HepG2 (cell line): ENCODE measurements around the gene GPN2. TPM values are rescaled to one million over a fixed set of nuclear protein-coding genes. Genes with fewer than 3 reads are reported as not detected.

ENCODE experiments used
- CCAR2 ChIP-seq: fragments of 200-400 bp; formaldehyde crosslinking; optimal IDR thresholded peaks from 2 replicates; pipeline ENCODE3; 2018; ENCODE audit warnings: low read depth, mild to moderate bottlenecking, low read length, moderate library complexity
- ELF1 ChIP-seq: sonication (generic); formaldehyde crosslinking; IDR thresholded peaks from 2 replicates; pipeline ENCODE4 v1.4.0; 2020; ENCODE audit warnings: missing genetic modification reagents
- GATAD1 ChIP-seq: IDR thresholded peaks from 2 replicates; pipeline ENCODE4 v1.6.1; 2016; ENCODE audit warnings: missing genetic modification reagents, missing compliant biosample characterization
- JARID2 ChIP-seq: sonication (generic); formaldehyde crosslinking; IDR thresholded peaks from 2 replicates; pipeline ENCODE4 v1.8.1; 2023; ENCODE audit warnings: missing genetic modification reagents, inconsistent platforms; ENCODE audit not compliant: insufficient replicate concordance
- MED8 ChIP-seq: sonication (generic); formaldehyde crosslinking; IDR thresholded peaks from 2 replicates; pipeline ENCODE4 v1.8.1; 2023; ENCODE audit warnings: mild to moderate bottlenecking, missing genetic modification reagents; ENCODE audit not compliant: insufficient replicate concordance
- RFXAP ChIP-seq: sonication (generic); formaldehyde crosslinking; IDR thresholded peaks from 2 replicates; pipeline ENCODE4 v1.4.0; 2020; ENCODE audit warnings: missing genetic modification reagents, borderline replicate concordance
- SOX13 ChIP-seq, 3 experiments: fragments of 450-650 bp in 1 of 3; sonication (generic) in 1 of 3; formaldehyde crosslinking in 1 of 3; IDR thresholded peaks in 2 of 3; conservative IDR thresholded peaks in 1 of 3; 2 replicates each; pipeline versions ENCODE4 v1.5.0 to v1.6.1; 2016 to 2020; ENCODE audit warnings: antibody characterized with exemption in 1 of 3, mild to moderate bottlenecking in 1 of 3, missing compliant biosample characterization in 1 of 3, missing genetic modification reagents in 1 of 3, moderate library complexity in 1 of 3
- TAF1 ChIP-seq: sonication (generic); formaldehyde crosslinking; IDR thresholded peaks from 2 replicates; pipeline ENCODE4 v1.4.0; 2020; ENCODE audit warnings: missing genetic modification reagents
- ZNF121 ChIP-seq: sonication (generic); formaldehyde crosslinking; IDR thresholded peaks from 2 replicates; pipeline ENCODE4 v1.5.0; 2020; ENCODE audit warnings: mild to moderate bottlenecking, missing genetic modification reagents
- ZNF451 ChIP-seq: sonication (generic); formaldehyde crosslinking; IDR thresholded peaks from 2 replicates; pipeline ENCODE4 v1.5.0; 2020; ENCODE audit warnings: mild to moderate bottlenecking, missing genetic modification reagents
- ZNF556 ChIP-seq: sonication (generic); formaldehyde crosslinking; IDR thresholded peaks from 2 replicates; pipeline ENCODE4 v1.4.0; 2020; ENCODE audit warnings: mild to moderate bottlenecking, missing genetic modification reagents, borderline replicate concordance
- ZNF749 ChIP-seq: sonication (generic); formaldehyde crosslinking; IDR thresholded peaks from 2 replicates; pipeline ENCODE4 v1.8.0; 2022; ENCODE audit warnings: mild to moderate bottlenecking, missing genetic modification reagents, moderate library complexity, borderline replicate concordance
- ZNF850 ChIP-seq: sonication (generic); formaldehyde crosslinking; conservative IDR thresholded peaks from 2 replicates; pipeline ENCODE4 v1.9.0; 2021; ENCODE audit warnings: mild to moderate bottlenecking, missing genetic modification reagents
- polyA plus RNA-seq, 8 experiments: library from polyadenylated mRNA; depleted of rRNA in 3 of 8; stranded (reverse) in 7 of 8; unstranded in 1 of 8; fragments of >200 nt; fragmentation: Illumina TruSeq in 4 of 8; extraction: Trizol in 4 of 8; gene quantifications; 2 replicates each; pipeline versions ENCODE4 v1.2.1 to v1.2.3, GENCODE V29; 2011 to 2016; ENCODE audit warnings: low read depth in 4 of 8, missing spikeins in 1 of 8, mixed read lengths in 1 of 8; ENCODE audit not compliant: insufficient read depth in 1 of 8
- total RNA-seq, 5 experiments: library from RNA; depleted of rRNA; stranded (reverse); fragments of >200 nt; fragmentation: Illumina TruSeq; extraction: Trizol; gene quantifications; 2 replicates each; pipeline ENCODE4 v1.2.3, GENCODE V29; 2016; ENCODE audit warnings: low read depth in 1 of 5
- TF ChIP-seq, protein P1 (sequence below): sonication (generic); formaldehyde crosslinking; IDR thresholded peaks from 2 replicates; pipeline ENCODE4 v1.5.1; 2020; ENCODE audit warnings: mild to moderate bottlenecking, missing genetic modification reagents, moderate library complexity
- TF ChIP-seq, protein P2 (sequence below): sonication (generic); formaldehyde crosslinking; IDR thresholded peaks from 2 replicates; pipeline ENCODE4 v1.4.0; 2020; ENCODE audit warnings: missing genetic modification reagents
- TF ChIP-seq, protein P3 (sequence below): sonication (generic); formaldehyde crosslinking; IDR thresholded peaks from 2 replicates; pipeline ENCODE4 v1.4.0; 2020; ENCODE audit warnings: missing genetic modification reagents

GPN2 gene
- total and polyA plus RNA-seq, 2 of the 13 experiments (the other 11 are each of a cell fraction or from before 2014, with no cell fraction given): 19.3 to 38.9 TPM

DNA sequence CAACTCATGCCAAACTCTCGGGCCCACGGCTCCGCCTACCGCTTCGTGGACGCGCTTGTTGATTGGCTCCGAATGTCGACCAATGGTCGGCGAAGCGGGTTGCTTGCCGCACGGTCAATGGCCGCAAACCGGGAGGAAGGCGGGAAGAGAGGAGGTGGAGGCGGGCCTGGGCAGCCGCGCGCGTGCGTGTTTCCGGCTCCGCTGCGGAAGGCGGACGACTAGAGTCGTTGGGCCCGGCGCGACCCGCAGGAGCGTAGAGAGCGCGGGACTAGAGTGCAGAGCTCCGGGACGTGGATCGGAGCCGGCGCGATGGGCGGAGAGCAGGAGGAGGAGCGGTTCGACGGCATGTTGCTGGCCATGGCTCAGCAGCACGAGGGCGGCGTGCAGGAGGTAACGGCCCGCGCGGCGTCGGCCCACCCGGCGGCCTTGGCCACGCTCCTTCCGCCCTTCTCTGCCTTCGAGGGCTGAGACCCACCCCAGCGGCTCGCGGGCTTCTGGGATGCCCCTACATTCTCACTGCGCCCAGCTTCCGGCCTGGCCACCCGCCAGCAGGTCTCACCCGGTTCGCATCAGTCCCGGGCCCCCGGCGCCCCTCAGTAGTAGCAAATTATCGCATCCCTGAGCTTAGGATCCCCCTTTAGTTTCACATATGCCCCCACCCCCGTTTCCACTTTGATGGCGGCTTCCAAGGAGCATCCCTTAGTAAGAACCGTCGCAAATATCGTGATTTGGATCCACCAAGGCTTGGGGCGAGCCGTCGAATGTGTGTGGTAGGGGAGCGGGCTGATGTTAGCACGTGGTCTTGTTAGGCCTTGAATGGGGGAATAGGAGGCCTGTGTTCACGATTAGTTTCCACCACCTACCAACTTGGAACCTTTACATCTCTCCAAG lies 31.7 kb upstream of the GPN2 start, which contains the start of gene NUDC (continued):
- TF ChIP-seq JARID2 (no peak), GATAD1 (peak; percentile 93), MED8 (CRISPR knock-in tag) (peak; percentile 63), ZNF121 (CRISPR knock-in tag) (0 out of 2 replicates have a peak, but pooled peaks have one; percentile 39), ZNF850 (CRISPR knock-in tag) (no peak), TAF1 (CRISPR knock-in tag) (peak; percentile 95), SOX13 (IDR thresholded peaks at IDR 0.05) (no peak; the same call in 1 of the 2 replicates), SOX13 (CRISPR knock-in tag; conservative IDR thresholded peaks at IDR 0.05 in 1 of 2, IDR thresholded peaks at IDR 0.05 in 1 of 2) (no peak), ZNF451 (CRISPR knock-in tag) (peak; percentile 68; the same call in 1 of the 2 replicates), CCAR2 (no peak), ELF1 (CRISPR knock-in tag) (peak; percentile 83), ZNF749 (0 out of 2 replicates have a peak, but pooled peaks have one; percentile 82), RFXAP (CRISPR knock-in tag) (no peak; the same call in 1 of the 2 replicates), ZNF556 (CRISPR knock-in tag) (no peak)
- TF ChIP-seq, protein P1, sequence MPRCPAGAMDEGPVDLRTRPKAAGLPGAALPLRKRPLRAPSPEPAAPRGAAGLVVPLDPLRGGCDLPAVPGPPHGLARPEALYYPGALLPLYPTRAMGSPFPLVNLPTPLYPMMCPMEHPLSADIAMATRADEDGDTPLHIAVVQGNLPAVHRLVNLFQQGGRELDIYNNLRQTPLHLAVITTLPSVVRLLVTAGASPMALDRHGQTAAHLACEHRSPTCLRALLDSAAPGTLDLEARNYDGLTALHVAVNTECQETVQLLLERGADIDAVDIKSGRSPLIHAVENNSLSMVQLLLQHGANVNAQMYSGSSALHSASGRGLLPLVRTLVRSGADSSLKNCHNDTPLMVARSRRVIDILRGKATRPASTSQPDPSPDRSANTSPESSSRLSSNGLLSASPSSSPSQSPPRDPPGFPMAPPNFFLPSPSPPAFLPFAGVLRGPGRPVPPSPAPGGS (CRISPR knock-in tag): peak; percentile 89; the same call in 1 of the 2 replicates
- TF ChIP-seq, protein P2, sequence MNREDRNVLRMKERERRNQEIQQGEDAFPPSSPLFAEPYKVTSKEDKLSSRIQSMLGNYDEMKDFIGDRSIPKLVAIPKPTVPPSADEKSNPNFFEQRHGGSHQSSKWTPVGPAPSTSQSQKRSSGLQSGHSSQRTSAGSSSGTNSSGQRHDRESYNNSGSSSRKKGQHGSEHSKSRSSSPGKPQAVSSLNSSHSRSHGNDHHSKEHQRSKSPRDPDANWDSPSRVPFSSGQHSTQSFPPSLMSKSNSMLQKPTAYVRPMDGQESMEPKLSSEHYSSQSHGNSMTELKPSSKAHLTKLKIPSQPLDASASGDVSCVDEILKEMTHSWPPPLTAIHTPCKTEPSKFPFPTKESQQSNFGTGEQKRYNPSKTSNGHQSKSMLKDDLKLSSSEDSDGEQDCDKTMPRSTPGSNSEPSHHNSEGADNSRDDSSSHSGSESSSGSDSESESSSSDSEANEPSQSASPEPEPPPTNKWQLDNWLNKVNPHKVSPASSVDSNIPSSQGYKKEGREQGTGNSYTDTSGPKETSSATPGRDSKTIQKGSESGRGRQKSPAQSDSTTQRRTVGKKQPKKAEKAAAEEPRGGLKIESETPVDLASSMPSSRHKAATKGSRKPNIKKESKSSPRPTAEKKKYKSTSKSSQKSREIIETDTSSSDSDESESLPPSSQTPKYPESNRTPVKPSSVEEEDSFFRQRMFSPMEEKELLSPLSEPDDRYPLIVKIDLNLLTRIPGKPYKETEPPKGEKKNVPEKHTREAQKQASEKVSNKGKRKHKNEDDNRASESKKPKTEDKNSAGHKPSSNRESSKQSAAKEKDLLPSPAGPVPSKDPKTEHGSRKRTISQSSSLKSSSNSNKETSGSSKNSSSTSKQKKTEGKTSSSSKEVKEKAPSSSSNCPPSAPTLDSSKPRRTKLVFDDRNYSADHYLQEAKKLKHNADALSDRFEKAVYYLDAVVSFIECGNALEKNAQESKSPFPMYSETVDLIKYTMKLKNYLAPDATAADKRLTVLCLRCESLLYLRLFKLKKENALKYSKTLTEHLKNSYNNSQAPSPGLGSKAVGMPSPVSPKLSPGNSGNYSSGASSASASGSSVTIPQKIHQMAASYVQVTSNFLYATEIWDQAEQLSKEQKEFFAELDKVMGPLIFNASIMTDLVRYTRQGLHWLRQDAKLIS (CRISPR knock-in tag): no peak
- TF ChIP-seq, protein P3, sequence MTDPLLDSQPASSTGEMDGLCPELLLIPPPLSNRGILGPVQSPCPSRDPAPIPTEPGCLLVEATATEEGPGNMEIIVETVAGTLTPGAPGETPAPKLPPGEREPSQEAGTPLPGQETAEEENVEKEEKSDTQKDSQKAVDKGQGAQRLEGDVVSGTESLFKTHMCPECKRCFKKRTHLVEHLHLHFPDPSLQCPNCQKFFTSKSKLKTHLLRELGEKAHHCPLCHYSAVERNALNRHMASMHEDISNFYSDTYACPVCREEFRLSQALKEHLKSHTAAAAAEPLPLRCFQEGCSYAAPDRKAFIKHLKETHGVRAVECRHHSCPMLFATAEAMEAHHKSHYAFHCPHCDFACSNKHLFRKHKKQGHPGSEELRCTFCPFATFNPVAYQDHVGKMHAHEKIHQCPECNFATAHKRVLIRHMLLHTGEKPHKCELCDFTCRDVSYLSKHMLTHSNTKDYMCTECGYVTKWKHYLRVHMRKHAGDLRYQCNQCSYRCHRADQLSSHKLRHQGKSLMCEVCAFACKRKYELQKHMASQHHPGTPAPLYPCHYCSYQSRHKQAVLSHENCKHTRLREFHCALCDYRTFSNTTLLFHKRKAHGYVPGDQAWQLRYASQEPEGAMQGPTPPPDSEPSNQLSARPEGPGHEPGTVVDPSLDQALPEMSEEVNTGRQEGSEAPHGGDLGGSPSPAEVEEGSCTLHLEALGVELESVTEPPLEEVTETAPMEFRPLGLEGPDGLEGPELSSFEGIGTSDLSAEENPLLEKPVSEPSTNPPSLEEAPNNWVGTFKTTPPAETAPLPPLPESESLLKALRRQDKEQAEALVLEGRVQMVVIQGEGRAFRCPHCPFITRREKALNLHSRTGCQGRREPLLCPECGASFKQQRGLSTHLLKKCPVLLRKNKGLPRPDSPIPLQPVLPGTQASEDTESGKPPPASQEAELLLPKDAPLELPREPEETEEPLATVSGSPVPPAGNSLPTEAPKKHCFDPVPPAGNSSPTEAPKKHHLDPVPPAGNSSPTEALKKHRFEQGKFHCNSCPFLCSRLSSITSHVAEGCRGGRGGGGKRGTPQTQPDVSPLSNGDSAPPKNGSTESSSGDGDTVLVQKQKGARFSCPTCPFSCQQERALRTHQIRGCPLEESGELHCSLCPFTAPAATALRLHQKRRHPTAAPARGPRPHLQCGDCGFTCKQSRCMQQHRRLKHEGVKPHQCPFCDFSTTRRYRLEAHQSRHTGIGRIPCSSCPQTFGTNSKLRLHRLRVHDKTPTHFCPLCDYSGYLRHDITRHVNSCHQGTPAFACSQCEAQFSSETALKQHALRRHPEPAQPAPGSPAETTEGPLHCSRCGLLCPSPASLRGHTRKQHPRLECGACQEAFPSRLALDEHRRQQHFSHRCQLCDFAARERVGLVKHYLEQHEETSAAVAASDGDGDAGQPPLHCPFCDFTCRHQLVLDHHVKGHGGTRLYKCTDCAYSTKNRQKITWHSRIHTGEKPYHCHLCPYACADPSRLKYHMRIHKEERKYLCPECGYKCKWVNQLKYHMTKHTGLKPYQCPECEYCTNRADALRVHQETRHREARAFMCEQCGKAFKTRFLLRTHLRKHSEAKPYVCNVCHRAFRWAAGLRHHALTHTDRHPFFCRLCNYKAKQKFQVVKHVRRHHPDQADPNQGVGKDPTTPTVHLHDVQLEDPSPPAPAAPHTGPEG (CRISPR knock-in tag): peak; percentile 64; the same call in 1 of the 2 replicates
